GM19351 (cell line): ENCODE results near the gene C12orf42.
"Not testable (repeated sequence)": the region's sequence is repeated elsewhere in the genome, so short reads cannot be mapped to it uniquely, and the experiment has no call there.

Source experiments
- ATAC-seq: cut with Tn5 transposase; IDR thresholded peaks from one replicate; pipeline ENCODE4 v1.9.1; 2021; ENCODE audit warnings: mild to moderate bottlenecking, moderate library complexity; ENCODE audit not compliant: unreplicated experiment

The C12orf42 gene

GRCh38 chr12:103498990-103499389, 3.2 kb upstream of the C12orf42 start:
- no peak for ATAC-seq

- ATAC-seq, result peak; percentile 19
These were observed 867 bp downstream of the C12orf42 start for GRCh38 chr12:103494734-103495468.

- ATAC-seq, result no peak
These were observed 1.6 kb downstream of the C12orf42 start for GRCh38 chr12:103494051-103494733.

- no peak for ATAC-seq
These were observed 2.6 kb downstream of the C12orf42 start for GRCh38 chr12:103493199-103493598.

- no peak for ATAC-seq
These were observed 13.4 kb downstream of the C12orf42 start for GRCh38 chr12:103482365-103482764.

- ATAC-seq, result no peak
These were observed 20.7 kb downstream of the C12orf42 start for GRCh38 chr12:103475073-103475472.

- no peak for ATAC-seq
These were observed 25.1 kb downstream of the C12orf42 start for GRCh38 chr12:103470664-103471063.

GRCh38 chr12:103469719-103470118, 26.0 kb downstream of the C12orf42 start:
- ATAC-seq, result no peak

- no peak for ATAC-seq
These were observed 26.9 kb downstream of the C12orf42 start for GRCh38 chr12:103468837-103469236.

GRCh38 chr12:103462675-103463074, 33.1 kb downstream of the C12orf42 start:
- peak; percentile 99 for ATAC-seq

GRCh38 chr12:103457471-103457870, 38.3 kb downstream of the C12orf42 start:
- no peak for ATAC-seq

GRCh38 chr12:103456006-103456405, 39.8 kb downstream of the C12orf42 start:
- no peak for ATAC-seq

- peak; percentile 83 for ATAC-seq
These were observed 40.6 kb downstream of the C12orf42 start for GRCh38 chr12:103455020-103455763.

GRCh38 chr12:103444983-103445382, 50.8 kb downstream of the C12orf42 start:
- ATAC-seq, result no peak

GRCh38 chr12:103442822-103443221, 52.9 kb downstream of the C12orf42 start:
- no peak for ATAC-seq

- no peak for ATAC-seq
These were observed 53.6 kb downstream of the C12orf42 start for GRCh38 chr12:103442182-103442555.

GRCh38 chr12:103441437-103442181, 54.2 kb downstream of the C12orf42 start:
- peak; percentile 95 for ATAC-seq

- ATAC-seq, result not testable (repeated sequence)
These were observed 61.3 kb downstream of the C12orf42 start for GRCh38 chr12:103434165-103435105.

- ATAC-seq, result no peak
These were observed 63.8 kb downstream of the C12orf42 start for GRCh38 chr12:103431950-103432349.

- peak; percentile 64 for ATAC-seq
These were observed 64.4 kb downstream of the C12orf42 start for GRCh38 chr12:103431387-103431786.
